Suprapubic skin (tissue), 4 donors: ENCODE data around the gene CNNM4.

Experiments
- EP300 ChIP-seq: sonication (generic); formaldehyde crosslinking; IDR thresholded peaks from one replicate; pipeline ENCODE4 v1.6.1; 2017; ENCODE audit warnings: antibody characterized with exemption
- POLR2AphosphoS5 ChIP-seq, 3 donors: sonication (generic); formaldehyde crosslinking; IDR thresholded peaks; one replicate each; pipeline ENCODE4 v1.6.1; 2017; ENCODE audit warnings: antibody characterized with exemption in 3 of 3

- peak in 2 of 3 donors; percentile 43 to 53 for TF ChIP-seq POLR2AphosphoS5 (IDR thresholded peaks at IDR 0.05)
- TF ChIP-seq EP300 = no peak
Observed at GRCh38 chr2:96857667-96858372, 97.1 kb downstream of the CNNM4 start, which contains the start of gene ANKRD39.
